ENCODE results near the gene RASGEF1C.

Gene RASGEF1C

DNA sequence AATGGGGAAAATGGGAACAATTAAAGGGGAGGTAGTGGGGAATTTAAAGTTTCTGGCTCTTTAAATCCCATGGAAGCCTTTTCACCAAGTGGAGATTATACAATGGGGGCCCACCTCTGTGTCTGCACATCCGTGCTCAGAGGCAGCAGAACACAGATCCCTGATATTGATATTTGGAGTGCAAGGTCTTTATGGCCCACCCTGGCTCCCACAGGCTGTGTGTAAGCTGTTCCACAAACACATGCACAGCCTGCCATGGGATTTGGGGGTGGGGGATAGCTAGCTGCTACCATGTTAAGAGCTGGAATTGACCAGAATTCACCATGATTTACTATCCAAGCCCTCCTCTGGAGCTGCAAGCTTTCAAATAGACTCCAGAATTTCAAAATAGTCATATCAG is 55.9 kb downstream of the RASGEF1C start:
- H3K27ac ChIP-seq = no peak overlapping the region
- no peak for DNase-seq (ENCODE audit: low spot score)
- TF ChIP-seq, protein P1, sequence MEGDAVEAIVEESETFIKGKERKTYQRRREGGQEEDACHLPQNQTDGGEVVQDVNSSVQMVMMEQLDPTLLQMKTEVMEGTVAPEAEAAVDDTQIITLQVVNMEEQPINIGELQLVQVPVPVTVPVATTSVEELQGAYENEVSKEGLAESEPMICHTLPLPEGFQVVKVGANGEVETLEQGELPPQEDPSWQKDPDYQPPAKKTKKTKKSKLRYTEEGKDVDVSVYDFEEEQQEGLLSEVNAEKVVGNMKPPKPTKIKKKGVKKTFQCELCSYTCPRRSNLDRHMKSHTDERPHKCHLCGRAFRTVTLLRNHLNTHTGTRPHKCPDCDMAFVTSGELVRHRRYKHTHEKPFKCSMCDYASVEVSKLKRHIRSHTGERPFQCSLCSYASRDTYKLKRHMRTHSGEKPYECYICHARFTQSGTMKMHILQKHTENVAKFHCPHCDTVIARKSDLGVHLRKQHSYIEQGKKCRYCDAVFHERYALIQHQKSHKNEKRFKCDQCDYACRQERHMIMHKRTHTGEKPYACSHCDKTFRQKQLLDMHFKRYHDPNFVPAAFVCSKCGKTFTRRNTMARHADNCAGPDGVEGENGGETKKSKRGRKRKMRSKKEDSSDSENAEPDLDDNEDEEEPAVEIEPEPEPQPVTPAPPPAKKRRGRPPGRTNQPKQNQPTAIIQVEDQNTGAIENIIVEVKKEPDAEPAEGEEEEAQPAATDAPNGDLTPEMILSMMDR (IDR thresholded peaks at IDR 0.05) = no peak
- no peak overlapping the region for H3K4me3 ChIP-seq

DNA sequence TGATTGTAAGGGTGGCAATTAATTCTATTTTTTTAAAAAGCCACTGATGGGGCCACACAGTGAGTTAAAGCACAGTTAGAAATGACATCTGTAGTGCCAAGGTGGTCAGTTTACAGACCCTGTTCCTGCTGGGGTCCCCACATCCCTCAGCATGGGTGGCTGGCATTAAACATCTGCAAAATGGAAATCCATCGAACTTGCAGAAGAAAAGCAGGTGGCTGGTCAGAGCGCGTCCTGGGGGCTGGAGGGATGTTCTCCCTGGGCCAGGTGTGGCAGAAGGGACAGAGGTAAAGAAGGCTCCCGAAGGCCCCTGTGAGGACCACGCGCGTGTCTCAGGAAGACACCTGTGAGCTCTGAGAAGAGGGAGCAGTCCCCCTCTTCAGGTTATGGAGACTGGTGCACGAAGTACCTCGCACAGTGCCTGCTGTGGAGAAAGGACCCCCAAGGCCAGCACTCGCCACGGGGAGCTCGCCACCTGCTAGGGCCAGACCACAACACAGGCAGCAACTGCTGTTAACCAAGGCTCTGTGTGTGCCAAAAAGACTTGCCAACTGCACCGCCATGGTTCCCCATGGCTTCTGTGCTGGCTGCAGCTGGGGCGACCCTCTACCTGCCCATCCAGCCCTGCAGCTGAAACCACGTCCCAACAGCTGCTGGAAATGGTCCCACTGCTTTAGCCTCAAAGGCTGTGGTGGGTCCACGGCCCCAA is 65.2 kb downstream of the RASGEF1C start:
- TF ChIP-seq, protein P1 (IDR thresholded peaks at IDR 0.05) = no peak
- Histone ChIP-seq H3K27ac (no peak overlapping the region), H3K4me3 (no peak overlapping the region)
- no peak for DNase-seq (ENCODE audit: low spot score)

DNA sequence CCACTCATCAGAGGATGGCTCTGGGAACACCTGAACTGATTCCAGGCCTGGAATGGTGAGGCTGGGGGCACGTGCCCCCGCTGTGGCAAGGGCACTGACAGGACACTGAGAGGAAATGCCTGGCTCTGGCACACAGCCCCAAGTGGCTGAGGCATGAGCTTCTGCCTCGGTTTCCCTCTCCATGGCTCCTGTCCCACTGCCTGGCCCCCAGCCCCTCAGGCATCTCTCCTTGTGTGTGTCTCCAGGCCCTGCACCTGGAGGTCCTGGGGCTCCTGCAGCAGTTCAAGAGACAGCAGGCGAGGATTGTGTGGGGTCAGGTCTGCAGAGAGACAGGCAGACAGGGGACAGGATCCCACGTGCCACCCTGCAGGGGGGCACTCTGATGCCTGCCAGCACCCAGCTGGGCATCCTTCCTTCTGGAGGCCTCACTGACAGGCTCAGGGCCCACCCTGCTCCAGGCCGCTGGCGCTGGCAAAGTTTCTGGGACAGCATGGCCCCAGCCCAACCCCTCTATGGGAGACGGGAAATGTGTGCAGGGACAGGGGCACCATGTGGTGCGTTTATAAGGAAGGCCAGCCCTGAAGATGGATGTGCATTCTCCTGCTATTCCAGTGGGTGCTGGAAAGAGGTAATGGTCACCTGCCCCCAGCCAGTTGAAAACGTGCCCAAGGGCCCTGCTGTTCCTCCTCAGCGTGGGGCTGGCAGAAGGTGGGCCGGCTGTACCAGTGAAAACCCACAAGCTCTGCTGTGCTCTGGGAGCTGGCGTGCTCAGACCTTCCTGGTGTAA is 66.0 kb downstream of the RASGEF1C start:
- Histone ChIP-seq H3K4me3 (no peak overlapping the region), H3K27ac (no peak overlapping the region)
- DNase-seq (ENCODE audit: low spot score) = no peak
- TF ChIP-seq, protein P1 (IDR thresholded peaks at IDR 0.05) = no peak

DNA sequence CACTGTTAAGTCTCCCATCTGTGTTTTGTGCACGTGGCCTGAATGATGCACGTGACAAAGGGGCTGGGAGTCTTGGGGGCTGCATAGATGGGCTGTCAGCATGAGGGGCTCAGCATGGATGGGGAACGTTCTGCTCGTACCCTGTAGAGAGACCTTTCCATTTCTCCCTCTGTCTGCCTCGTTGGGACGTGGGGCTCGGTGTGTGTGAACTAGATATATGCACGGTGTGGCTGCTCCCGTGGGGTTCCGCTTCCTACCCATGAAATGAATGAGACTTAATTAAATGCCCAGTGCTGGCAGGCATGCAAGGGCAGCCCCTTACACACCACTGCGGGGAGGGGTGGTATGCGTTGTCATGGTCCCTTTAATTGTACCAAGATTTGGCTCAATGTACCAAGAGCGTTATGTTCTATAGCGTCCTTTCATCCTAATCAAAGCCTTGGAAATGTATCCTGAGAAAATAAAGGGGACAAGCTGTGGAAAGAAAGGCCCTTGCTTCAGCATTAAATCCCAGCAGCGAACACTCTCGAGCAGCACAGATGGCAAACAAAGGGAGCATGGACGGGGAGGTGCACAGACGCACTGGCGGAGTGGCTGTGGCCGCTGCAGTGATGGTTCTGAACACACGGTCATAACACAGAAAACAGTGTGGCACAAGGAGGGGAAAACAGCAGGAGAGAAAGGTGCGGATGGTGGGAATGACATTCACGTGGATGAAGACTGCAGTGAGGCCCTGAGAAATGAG is 66.8 kb downstream of the RASGEF1C start:
- Histone ChIP-seq H3K27ac (no peak overlapping the region), H3K4me3 (no peak overlapping the region)
- peak; percentile 12 for DNase-seq (ENCODE audit: low spot score)
- TF ChIP-seq, protein P1 (IDR thresholded peaks at IDR 0.05) = no peak

DNA sequence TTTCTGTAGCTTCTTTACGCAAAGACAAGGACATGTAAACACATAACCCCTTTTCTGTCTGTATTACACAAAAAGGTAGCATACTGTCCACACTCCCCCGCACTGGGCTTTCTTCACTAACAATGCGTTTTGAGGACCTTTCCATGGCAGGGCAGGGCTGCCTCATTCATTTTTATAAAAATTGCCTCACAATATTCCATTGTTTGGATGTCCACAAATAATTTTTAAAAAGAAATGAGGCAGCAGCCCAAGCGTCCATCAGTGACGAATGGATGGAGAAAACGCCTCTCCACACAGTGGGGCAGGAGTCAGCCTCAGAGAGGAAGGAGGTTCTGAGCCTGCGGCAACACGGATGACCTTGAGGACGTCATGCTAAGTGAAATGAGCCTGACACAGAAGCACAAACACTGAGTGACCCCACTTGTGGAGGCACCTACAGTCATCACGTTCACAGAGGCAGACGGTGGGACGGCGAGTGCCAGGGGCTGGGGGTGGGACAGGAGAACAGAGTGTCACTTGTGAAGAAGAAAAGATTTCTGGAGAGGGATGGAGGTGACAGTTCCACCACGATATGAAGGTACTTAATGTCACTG is 67.8 kb downstream of the RASGEF1C start:
- DNase-seq (ENCODE audit: low spot score) = peak; percentile 40
- H3K4me3 ChIP-seq = no peak overlapping the region
- TF ChIP-seq, protein P1 (IDR thresholded peaks at IDR 0.05) = no peak
- H3K27ac ChIP-seq = no peak overlapping the region

DNA sequence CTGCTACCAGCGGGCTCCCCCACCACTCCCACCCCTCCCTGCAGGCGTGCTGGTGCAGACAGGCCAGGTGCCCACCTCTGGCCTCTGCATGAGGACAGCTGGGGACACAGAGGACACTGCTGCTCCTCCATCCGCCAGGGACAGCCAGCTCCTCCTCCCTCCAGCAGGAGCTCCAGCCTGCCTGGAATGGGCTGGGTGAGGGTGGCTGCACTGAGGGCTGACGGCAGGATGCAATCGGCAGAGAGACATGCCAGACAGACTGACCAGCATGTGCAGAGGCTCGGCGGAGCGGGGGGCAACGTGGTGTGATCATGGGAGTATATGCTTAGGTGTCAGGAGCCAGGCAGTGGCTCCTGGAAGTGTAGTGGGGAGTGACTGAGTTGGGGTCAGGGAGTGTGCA is 68.4 kb downstream of the RASGEF1C start:
- TF ChIP-seq, protein P1 (IDR thresholded peaks at IDR 0.05) = no peak
- H3K27ac ChIP-seq = no peak overlapping the region
- no peak overlapping the region for H3K4me3 ChIP-seq
- peak; percentile 43 for DNase-seq (ENCODE audit: low spot score)
